MCF 10A (cell line): Measurements from ENCODE around the gene BRMS1. TPM values are rescaled to one million over a fixed set of nuclear protein-coding genes. Genes with fewer than 3 reads are reported as not detected.
A peak's percentile ranks its signal among the peaks of the same experiment; 100 is the strongest.

ENCODE experiments used
- BruUV-seq: library from RNA; stranded (reverse); fragments of 400-500 nt; replicated peaks from 2 replicates; lab custom pipeline; 2021; lab: Mats Ljungman, UMichigan
- CTCF ChIA-PET: fragments of 300-600 bp; sonication (Branson Sonifier 250); formaldehyde crosslinking; extraction: SDS; loops from one replicate; lab custom pipeline; 2021; ENCODE audit warnings: antibody characterized with exemption, inconsistent platforms; lab: Yijun Ruan, JAX
- POLR2A ChIA-PET: fragments of 300-600, 350-650 bp; sonication (Branson Sonifier 250); formaldehyde crosslinking; extraction: SDS; loops from one replicate; lab custom pipeline; 2020; ENCODE audit warnings: antibody characterized with exemption, inconsistent platforms; lab: Yijun Ruan, JAX
- DNase-seq: peaks from one replicate; pipeline ENCODE4 v3.0.0-alpha.2; 2018; ENCODE audit not compliant: unreplicated experiment
- H3K27ac Mint-ChIP-seq: one replicate; pipeline ENCODE4 v1.8.0; 2022; ENCODE audit warnings: mild to moderate bottlenecking, low read depth, mixed read lengths; ENCODE audit not compliant: unreplicated experiment
- H3K27me3 Mint-ChIP-seq: one replicate; pipeline ENCODE4 v1.8.0; 2022; ENCODE audit warnings: mixed read lengths; ENCODE audit not compliant: insufficient read depth, unreplicated experiment
- H3K36me3 Mint-ChIP-seq: one replicate; pipeline ENCODE4 v1.8.0; 2022; ENCODE audit warnings: mild to moderate bottlenecking, moderate library complexity, mixed read lengths; ENCODE audit not compliant: insufficient read depth, unreplicated experiment
- H3K4me1 Mint-ChIP-seq: one replicate; pipeline ENCODE4 v1.8.0; 2022; ENCODE audit warnings: mixed read lengths; ENCODE audit not compliant: insufficient read depth, unreplicated experiment
- H3K4me3 Mint-ChIP-seq: one replicate; pipeline ENCODE4 v1.8.0; 2022; ENCODE audit warnings: mild to moderate bottlenecking, moderate library complexity, mixed read lengths; ENCODE audit not compliant: unreplicated experiment
- H3K9me3 Mint-ChIP-seq: one replicate; pipeline ENCODE4 v1.8.0; 2022; ENCODE audit warnings: mixed read lengths; ENCODE audit not compliant: unreplicated experiment
- intact Hi-C: fragments of 100-400 bp; cut with micrococcal nuclease; formaldehyde crosslinking; loops from 2 replicates; pipeline ENCODE4 v1.14.1; 2022
- total RNA-seq: library from RNA; stranded (reverse); gene quantifications from 2 replicates; pipeline ENCODE4 v1.2.3, GENCODE V29; 2022
- TF ChIP-seq, protein P1 (sequence below): fragments of 200-600 bp; IDR thresholded peaks from one replicate; pipeline ENCODE4 v1.8.0; 2022; ENCODE audit warnings: antibody characterized with exemption, mild to moderate bottlenecking; ENCODE audit not compliant: unreplicated experiment

BRMS1 gene
- total RNA-seq, 1 experiment from 2014 or later, result 55.4 TPM

DNA sequence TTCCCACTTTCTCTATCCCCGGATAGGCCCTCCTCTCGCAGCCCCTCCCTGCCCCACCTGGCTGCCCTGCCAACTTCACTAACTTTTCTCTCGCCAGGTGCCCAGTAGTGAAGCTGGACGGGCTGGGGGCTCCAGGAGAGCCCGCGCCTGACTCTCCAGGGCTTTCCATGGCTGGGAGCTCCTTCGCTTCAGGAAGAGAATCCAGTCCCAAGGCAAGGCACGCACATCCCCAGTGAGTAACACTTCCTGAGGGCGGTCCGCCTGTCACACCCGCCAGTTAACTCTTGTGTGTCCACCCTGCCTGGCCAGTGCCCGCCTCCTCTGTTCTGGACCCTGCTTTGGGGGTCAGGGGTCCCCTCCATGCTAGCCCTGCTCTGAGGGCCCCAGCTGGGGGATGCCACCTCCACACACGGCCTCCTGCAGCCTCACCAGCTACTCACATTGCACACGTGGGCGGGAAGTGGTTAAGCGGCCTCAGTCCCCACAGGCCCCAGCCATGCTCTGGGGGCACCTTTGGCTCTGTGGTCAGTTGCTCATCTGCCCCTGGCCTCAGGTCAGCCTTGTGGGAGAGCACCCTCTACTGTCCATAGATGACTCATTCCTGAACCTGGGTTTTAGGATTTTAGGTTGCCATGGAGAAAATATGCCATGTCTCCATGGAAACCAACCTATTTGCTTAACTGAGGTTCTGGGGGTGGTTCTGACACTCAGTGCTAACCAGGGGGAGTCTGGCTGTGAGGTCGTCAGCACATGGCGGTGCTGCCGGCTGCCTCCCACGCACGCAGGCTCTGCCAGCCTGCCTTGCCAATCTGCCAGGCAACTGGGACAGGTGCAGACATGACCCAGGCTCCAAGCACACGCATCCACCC is 8.4 kb downstream of the BRMS1 start, which contains the start of gene RIN1:
Gene RIN1 (minus strand): TSS at position 201 of the 869 bp plus-strand sequence. CDS start 32 bp downstream, at position 169.
- peaks cover 30% of the 10 kb centered on the region for H3K4me1 Mint-ChIP-seq
- intact Hi-C loops, result loop anchor here (1.0 kb wide), 2 partner anchors 8 to 24 kb away; no protein-coding TSS in a partner anchor
- no TSS peak for BruUV-seq

DNA sequence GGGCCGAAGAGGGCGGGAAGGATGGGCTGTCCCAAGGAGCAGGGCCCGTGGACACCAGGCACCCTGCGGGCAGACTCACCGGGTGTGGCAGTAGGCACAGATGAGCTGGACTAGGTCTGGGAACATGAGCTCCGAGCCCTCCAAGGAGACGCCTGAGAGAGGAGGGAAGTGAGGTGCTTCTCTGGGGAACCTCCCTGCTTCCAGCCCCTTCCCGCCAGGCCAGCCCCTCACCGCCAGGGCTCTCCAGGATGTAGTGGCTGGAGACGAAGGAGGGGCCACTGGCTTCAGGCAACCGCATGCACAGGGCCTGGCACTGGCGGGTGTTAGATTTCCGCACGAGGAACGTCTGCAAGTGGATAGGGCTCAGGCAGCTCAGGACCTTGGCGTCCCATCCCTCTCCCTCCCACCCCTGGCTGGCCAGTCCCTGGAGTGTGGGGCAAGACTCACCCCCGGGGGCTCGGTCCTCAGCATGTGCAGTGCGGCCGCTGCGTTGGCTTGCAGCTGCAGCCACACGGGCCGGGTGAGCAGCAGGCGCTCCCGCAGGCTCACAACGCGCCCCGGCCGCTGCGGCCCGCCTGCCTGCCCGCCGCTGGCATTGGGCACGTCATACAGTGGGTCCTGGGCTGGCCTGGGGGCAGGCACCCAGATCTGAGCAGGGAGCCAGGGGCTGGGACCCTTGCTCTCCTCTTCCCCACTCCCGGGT is 9.2 kb downstream of the BRMS1 start:
- H3K36me3 Mint-ChIP-seq, result peaks cover 62% of the 10 kb centered on the region
- intact Hi-C loops, result loop anchor here (1.0 kb wide), 2 partner anchors 7 to 23 kb away; no protein-coding TSS in a partner anchor
- TF ChIP-seq, protein P1, sequence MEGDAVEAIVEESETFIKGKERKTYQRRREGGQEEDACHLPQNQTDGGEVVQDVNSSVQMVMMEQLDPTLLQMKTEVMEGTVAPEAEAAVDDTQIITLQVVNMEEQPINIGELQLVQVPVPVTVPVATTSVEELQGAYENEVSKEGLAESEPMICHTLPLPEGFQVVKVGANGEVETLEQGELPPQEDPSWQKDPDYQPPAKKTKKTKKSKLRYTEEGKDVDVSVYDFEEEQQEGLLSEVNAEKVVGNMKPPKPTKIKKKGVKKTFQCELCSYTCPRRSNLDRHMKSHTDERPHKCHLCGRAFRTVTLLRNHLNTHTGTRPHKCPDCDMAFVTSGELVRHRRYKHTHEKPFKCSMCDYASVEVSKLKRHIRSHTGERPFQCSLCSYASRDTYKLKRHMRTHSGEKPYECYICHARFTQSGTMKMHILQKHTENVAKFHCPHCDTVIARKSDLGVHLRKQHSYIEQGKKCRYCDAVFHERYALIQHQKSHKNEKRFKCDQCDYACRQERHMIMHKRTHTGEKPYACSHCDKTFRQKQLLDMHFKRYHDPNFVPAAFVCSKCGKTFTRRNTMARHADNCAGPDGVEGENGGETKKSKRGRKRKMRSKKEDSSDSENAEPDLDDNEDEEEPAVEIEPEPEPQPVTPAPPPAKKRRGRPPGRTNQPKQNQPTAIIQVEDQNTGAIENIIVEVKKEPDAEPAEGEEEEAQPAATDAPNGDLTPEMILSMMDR, result no peak
- H3K4me1 Mint-ChIP-seq, result peaks cover 28% of the 10 kb centered on the region
- no peaks in the 10 kb centered on the region for H3K27me3 Mint-ChIP-seq
- H3K27ac Mint-ChIP-seq, result peak overlapping the region; percentile 95
- ChIA-PET CTCF (interaction anchor here (0.5 to 6.0 kb wide), 11 partner anchors 10 to 322 kb away, joined by 3 to 48 read pairs (median 4); partner anchors contain the start of gene BRMS1), POLR2A (interaction anchor here (0.6 to 4.1 kb wide), 18 partner anchors 9 to 724 kb away, joined by 3 to 73 read pairs (median 5); partner anchors contain the start of genes B4GAT1, BRMS1, CD248 and SF3B2)
- BruUV-seq, result TSS peak; percentile 26
- DNase-seq, result peak; percentile 61
- peak overlapping the region; percentile 89 for H3K4me3 Mint-ChIP-seq
- H3K9me3 Mint-ChIP-seq, result no peaks in the 10 kb centered on the region

More for the DNA sequence above, 8.4 kb downstream of the BRMS1 start, which contains the start of gene RIN1:
- peak; percentile 96 for DNase-seq
- Mint-ChIP-seq H3K27ac (peak within 1 kb of the TSS; percentile 95), H3K27me3 (no peaks in the 10 kb centered on the region), H3K36me3 (peaks cover 59% of the 10 kb centered on the region), H3K9me3 (no peaks in the 10 kb centered on the region), H3K4me3 (peak within 1 kb of the TSS; percentile 89)
- TF ChIP-seq, protein P1, result no peak
- POLR2A ChIA-PET, result interaction anchor here (0.6 to 4.1 kb wide), 16 partner anchors 9 to 1000 kb away, joined by 3 to 73 read pairs (median 5); partner anchors contain the start of genes B4GAT1, BRMS1, CD248 and SF3B2
- CTCF ChIA-PET, result interaction anchor here (0.6 to 6.0 kb wide), 7 partner anchors 9 to 116 kb away, joined by 3 to 48 read pairs (median 4); partner anchors contain the start of gene BRMS1

DNA sequence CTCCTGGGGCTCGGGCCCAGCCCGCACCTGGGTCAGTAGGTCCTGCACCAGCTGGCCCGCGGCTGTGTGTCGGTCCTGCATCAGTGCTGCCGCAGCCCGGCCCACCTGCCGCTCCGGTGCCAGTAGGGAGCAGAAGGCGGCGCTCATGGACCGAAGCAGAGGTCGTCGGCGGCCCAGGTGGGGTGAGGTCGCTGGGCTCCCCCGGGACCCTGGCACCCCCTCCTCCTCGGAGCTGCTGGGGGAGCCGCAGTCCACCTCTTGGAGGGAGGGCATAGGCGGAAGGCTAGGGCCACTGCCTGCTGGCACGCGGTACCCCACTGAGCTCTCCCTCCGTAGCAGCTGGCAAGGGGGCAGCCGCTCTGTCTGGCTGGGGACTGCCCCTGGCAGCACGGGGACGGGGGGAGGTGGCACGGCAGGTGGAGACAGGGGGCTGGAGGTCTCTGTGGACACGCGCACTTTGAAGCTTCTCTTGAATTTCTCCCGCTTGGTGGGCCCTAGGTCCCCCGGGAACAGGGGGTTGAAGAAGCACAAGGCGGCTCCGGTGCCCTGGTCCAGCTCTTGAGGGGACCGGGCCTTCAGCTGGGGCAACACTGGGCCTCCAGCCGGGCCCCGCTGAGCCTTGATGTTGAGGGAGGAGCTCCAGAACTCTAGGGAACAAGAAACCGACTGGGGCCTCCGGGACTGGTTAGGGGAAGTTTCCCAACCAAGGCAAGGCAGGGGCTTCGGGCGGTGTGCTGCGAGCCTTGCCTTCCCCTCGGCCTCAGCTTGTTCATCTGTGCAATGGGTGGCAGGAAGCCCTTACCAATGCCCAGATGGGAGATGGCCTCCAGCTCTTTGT is 10.1 kb downstream of the BRMS1 start:
- ChIA-PET CTCF (interaction anchor here (0.6 to 6.0 kb wide), 9 partner anchors 10 to 97 kb away, joined by 3 to 48 read pairs (median 4); partner anchors contain the start of gene BRMS1), POLR2A (interaction anchor here (0.9 to 4.1 kb wide), 9 partner anchors 8 to 55 kb away, joined by 3 to 73 read pairs (median 7); partner anchors contain the start of genes B4GAT1, BRMS1, CD248 and YIF1A)
- H3K4me1 Mint-ChIP-seq, result peaks cover 34% of the 10 kb centered on the region
- peaks cover 57% of the 10 kb centered on the region for H3K36me3 Mint-ChIP-seq
- peak overlapping the region; percentile 89 for H3K4me3 Mint-ChIP-seq
- TF ChIP-seq, protein P1, result no peak
- DNase-seq, result no peak
- no peaks in the 10 kb centered on the region for H3K27me3 Mint-ChIP-seq
- no TSS peak for BruUV-seq
- H3K9me3 Mint-ChIP-seq, result no peaks in the 10 kb centered on the region
- intact Hi-C loops, result no loop called here
- H3K27ac Mint-ChIP-seq, result peak overlapping the region; percentile 84
